Medulla oblongata (tissue), 1 donor: ENCODE data around the gene ISG15.
"Not testable (repeated sequence)": the region's sequence is repeated elsewhere in the genome, so short reads cannot be mapped to it uniquely, and the experiment has no call there.

Source experiments
- DNase-seq: peaks from one replicate; pipeline ENCODE4 v3.0.0-alpha.2; 2015; ENCODE audit errors: extremely low spot score

Gene ISG15

DNA sequence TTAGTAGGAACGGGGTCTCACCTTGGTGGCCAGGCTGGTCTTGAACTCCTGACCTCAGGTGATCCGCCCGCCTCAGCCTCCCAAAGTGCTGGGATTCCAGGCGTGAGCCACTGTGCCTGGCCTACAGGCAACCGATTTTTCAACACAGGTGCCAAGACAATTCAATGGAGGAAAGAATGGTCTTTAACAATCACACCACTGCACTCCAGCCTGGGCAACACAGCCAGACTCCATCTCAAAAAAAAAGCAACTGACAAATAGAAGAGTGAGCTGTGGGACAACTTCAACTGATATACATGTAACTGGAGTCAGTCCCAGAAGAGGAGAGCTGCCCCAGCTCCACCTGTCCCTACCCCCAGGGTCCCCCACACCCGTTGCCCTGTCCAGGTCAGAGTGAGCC is 18.8 kb upstream of the ISG15 start:
- DNase-seq = not testable (repeated sequence)

DNA sequence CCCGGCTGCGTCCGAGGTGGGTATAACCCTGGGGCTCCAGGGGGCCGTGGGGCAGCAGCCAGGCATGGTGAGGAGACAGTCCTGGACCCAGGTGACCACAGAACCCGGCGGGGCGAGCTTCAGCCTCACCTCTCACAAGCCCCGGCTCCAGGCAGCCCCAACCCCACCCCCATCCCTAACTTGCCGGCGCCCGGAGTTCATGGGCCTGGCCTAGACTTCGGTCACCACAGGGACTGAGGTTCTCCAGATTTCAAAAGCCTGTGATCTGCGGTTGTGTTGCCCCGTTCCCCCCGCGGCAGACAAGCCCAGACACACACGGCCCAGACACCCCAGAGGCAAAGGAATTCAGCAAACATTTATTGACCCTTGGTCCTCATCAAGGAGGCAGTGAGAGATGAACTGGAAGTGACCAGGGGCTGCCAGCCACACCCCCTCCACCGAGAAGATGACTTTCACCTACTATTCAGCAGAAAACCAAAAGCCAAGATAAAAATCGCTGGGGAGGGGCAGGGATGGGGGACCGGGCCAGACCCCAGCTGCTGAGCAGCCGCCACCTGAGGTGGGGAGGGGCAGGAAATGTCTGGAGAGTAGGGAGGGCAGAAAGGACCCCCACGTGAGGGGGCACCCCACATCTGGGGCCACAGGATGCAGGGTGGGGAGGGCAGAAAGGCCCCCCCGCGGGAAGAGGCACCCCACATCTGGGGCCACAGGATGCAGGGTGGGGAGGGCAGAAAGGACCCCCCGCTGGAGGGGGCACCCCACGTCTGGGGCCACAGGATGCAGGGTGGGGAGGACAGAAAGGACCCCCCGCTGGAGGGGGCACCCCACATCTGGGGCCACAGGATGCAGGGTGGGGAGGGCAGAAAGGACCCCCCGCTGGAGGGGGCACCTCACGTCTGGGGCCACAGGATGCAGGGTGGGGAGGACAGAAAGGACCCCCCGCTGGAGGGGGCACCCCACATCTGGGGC is 17.3 kb upstream of the ISG15 start:
- DNase-seq = no peak

GRCh38 chr1:996851-997712 is 16.2 kb upstream of the ISG15 start:
- no peak for DNase-seq

DNA sequence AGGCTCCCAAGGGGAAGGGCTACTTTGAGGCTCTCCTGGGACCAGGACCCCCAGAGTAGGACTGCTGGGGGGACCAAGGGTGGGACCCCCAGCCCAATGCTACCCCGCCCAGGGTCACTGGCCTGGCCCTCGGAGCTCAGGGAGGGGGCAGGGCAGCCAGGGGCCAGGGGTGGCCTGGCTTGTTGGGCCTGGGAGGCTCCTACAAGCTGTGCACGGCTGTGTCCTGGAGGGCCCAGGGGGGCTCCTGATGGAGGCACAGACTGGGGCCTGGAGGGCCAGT is 15.6 kb upstream of the ISG15 start:
- DNase-seq = no peak

DNA sequence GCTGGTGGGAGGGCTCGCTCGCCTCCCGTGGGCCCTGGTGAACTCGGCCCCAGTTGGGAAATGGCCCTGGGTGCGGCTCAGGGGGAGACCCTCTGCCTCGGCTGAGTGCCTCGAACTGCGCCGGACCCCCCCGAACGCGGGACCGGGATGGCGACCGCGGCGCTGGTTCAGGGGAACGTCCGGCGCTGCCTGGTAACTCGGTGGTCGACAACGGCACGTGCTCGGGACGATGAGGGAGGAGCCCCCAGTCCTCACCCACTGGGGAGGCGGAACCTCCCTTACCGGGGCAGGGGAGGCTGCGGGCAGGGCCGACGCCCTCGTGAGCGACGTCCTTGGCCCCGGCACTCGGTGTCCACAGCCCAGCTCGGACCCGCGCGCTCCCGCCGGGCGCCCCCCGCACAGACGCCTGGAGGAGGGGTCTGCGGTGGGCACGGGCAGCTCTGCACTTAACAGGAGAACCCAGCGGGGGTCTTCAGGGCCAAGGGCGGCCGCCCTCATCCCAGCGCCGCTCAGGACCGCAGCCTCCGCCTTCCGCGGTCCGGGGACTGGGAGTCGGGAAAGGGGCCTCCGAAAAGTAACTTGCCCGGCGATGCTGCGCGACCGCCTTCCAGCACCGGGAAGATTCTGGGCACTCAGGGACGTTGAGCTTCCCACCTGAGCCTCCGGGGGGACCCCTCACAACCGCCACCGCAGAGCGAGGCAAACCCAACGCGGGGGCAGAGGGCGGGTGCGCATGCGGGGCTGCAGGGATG is 15.1 kb upstream of the ISG15 start:
- DNase-seq = no peak

DNA sequence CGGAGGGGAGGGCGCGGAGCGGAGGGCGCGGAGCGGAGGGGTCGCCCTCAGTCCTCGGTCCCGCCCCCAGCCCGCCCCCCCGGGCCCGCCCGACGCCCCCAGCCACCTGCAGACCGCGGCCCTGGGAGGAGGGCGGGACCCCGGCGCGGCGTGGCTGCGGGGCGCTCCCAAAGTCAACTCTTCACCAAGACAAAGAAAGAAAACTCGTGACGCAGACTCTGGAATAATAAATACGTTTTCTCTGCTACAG is 14.6 kb upstream of the ISG15 start:
- DNase-seq = no peak

- DNase-seq = no peak
Observed at GRCh38 chr1:998995-999724, 14.1 kb upstream of the ISG15 start.

- peak; percentile 66 for DNase-seq
Observed at GRCh38 chr1:999725-1000356, 13.5 kb upstream of the ISG15 start, which contains the start of gene HES4. HES4 (minus strand) TSS chr1:1000097; CDS start chr1:999973, 124 bp downstream.

- DNase-seq = peak; percentile 44
Observed at GRCh38 chr1:1000357-1001056, 12.8 kb upstream of the ISG15 start.

GRCh38 chr1:1001057-1001783 is 12.1 kb upstream of the ISG15 start:
- DNase-seq = no peak

DNA sequence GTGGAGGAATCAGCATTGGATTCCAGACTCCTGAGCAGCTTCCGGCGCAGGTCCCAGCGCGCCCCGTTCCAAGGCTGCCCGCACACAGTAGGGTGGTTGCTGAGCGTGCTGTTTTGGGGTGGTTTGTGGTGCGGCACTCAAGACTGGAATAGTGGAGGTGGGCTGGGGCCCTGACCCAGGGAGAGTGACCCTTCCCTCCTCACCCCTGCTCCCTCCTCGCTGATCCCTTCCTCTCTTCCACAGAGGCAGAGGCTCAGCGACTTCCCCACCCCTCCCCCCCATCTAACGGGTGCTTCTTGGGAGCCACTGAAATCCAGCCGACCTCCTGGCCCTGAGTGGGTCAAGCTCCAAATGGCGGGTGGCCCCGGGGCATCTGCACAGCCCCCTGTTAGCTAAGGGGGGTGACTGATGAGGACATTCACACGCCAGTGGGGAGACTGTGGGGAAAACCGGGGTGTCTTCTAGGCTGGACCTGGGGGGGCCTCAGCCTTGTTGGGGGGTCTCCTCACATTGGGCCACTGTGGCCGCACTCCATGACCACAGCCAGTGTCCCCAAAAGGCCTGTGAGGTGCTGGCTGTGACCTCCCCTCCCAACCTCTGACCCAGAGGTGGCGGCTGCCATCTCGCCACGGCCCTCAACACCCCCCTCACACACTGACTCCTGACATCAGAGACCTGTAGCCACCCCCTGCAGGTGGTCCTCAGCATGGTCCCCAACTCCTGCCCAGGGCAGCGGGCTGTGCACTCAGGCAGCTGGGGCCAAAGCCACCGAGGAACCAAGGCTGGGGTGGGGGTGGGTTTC is 9.5 kb upstream of the ISG15 start:
- no peak for DNase-seq

GRCh38 chr1:1004420-1004779 is 8.9 kb upstream of the ISG15 start:
- DNase-seq = no peak

GRCh38 chr1:1004780-1005697 is 8.3 kb upstream of the ISG15 start:
- no peak for DNase-seq

- no peak for DNase-seq
Observed at GRCh38 chr1:1005774-1006304, 7.5 kb upstream of the ISG15 start.

DNA sequence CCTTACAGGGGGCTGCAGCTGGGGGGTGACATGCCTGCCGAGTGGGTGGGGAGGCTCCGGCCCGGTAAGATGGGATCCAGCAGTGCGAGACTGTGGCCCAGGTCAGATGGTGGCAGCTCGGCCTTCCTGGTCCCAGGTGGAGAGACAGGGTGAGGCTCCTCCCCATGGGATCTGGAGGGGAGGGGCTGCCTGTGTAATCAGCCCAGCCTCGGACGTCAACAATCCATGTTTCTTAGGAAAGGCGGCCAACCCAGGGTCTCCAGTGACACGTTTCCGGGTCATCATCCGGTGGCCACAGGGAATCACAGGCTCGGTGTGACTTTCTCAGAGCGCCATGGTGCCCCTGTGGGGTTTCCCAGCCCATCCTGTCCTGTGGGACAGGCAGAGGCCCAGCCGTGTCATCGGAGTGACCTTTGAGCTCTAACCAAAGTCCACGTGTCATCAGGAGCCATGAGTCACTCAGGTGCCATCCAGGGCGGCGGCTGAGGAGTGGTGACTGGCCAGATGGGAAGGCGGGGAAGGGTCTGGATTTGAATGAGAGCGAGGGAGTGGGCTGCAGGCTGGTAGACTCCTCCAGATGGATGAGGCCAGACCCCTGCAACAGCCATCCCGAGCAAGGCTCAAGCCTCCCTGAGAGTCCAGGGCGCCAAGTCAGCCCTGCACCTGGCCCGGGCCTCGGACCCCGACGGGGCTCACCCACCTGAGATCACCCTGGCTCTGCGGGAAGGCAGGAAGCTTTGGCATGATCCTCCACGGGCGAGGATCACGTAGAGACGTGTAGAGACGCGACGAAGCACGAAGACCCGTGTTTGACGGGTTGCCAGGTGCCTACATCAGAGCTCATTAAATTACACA is 6.8 kb upstream of the ISG15 start:
- DNase-seq = no peak

DNA sequence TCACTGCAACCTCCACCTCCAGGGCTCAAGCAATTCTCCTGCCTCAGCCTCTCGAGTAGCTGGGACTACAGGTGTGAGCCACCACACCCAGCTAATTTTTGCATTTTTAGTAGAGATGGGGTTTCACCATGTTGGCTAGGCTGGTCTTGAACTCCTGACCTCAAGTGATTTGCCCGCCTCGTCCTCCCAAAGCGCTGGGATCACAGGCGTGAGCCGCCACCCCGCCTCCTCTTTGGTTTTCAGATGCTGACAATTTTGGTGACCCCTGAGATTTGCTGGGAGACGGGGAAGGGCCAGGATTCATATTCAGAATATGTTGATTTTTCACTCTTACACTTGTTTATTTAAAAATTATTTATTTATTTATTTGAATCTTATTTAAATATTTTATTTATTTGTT is 3.2 kb upstream of the ISG15 start:
- DNase-seq = not testable (repeated sequence)
